ENCODE data around the gene FAR2.

DNA sequence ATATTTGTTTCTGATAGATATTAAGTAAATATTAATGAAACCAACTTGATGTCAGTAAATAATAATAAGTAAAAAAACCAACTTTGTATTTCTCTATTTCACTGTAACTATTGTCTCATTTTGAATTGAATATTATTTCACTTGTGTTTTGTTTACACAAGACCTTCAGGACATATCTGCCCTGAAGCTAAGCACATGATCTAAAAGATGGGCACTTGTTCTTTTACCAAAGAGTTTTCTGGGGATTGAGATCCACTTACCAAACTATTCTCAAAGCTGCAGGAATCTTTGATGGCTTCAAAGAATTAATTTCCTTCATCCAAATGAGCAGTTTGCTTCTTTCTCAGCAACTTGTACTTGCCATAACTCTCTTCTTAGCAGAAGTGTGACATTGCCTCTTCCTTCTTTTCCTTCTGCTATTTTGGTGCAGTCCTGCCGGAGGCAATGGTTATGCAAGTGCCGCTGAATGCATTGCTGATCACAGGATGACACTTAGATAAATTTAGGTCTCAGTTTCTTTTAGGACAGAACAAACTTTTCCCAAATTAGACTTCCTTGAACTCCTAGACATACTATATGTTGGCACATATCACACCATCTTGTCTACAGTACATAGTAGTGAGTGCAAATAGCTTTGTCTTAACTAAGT, 9.2 kb downstream of the FAR2 start:
- TF ChIP-seq EZH2 (IDR thresholded peaks at IDR 0.05; ENCODE audit: borderline replicate concordance, low read depth, low read length, severe bottlenecking) (no peak), FOS (IDR thresholded peaks at IDR 0.05; ENCODE audit: borderline replicate concordance, insufficient read depth, low read length) (no peak), POLR2A (IDR thresholded peaks at IDR 0.05; ENCODE audit: low read depth, low read length) (no peak), MYC (IDR thresholded peaks at IDR 0.05; ENCODE audit: low read depth, low read length) (no peak), GATA2 (IDR thresholded peaks at IDR 0.05; ENCODE audit: insufficient read depth, insufficient read length, low read depth, low read length) (no peak), JUN (IDR thresholded peaks at IDR 0.05; ENCODE audit: borderline replicate concordance, insufficient read depth, insufficient read length, low read depth) (no peak), POLR2AphosphoS5 (IDR thresholded peaks at IDR 0.05; ENCODE audit: insufficient read depth, low read depth, low read length) (no peak)
- TF ChIP-seq, protein P1, sequence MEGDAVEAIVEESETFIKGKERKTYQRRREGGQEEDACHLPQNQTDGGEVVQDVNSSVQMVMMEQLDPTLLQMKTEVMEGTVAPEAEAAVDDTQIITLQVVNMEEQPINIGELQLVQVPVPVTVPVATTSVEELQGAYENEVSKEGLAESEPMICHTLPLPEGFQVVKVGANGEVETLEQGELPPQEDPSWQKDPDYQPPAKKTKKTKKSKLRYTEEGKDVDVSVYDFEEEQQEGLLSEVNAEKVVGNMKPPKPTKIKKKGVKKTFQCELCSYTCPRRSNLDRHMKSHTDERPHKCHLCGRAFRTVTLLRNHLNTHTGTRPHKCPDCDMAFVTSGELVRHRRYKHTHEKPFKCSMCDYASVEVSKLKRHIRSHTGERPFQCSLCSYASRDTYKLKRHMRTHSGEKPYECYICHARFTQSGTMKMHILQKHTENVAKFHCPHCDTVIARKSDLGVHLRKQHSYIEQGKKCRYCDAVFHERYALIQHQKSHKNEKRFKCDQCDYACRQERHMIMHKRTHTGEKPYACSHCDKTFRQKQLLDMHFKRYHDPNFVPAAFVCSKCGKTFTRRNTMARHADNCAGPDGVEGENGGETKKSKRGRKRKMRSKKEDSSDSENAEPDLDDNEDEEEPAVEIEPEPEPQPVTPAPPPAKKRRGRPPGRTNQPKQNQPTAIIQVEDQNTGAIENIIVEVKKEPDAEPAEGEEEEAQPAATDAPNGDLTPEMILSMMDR (IDR thresholded peaks at IDR 0.05; ENCODE audit: extremely low read depth in 1 of 2, insufficient read depth in 1 of 2, low read depth in 1 of 2, low read length in 2 of 2) = no peak
- TF ChIP-seq, protein P2, sequence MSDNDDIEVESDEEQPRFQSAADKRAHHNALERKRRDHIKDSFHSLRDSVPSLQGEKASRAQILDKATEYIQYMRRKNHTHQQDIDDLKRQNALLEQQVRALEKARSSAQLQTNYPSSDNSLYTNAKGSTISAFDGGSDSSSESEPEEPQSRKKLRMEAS (IDR thresholded peaks at IDR 0.05; ENCODE audit: insufficient read depth, insufficient read length) = no peak

Data from endothelial cell of umbilical vein (primary cell).